ENCODE results near the gene ESRRB.

- TF ChIP-seq ZBTB21 (CRISPR knock-in tag; IDR thresholded peaks at IDR 0.05; ENCODE audit: borderline replicate concordance) (no peak), FOXK1 (CRISPR knock-in tag; IDR thresholded peaks at IDR 0.05) (no peak), NFYB (CRISPR knock-in tag; conservative IDR thresholded peaks at IDR 0.05; ENCODE audit: low read depth) (no peak), CTCF (IDR thresholded peaks at IDR 0.05) (no peak), NFE2L1 (CRISPR knock-in tag; IDR thresholded peaks at IDR 0.05) (no peak), STAT6 (CRISPR knock-in tag; conservative IDR thresholded peaks at IDR 0.05; ENCODE audit: low read depth) (no peak), NR2C2 (CRISPR knock-in tag; IDR thresholded peaks at IDR 0.05) (no peak), ATF2 (CRISPR knock-in tag; IDR thresholded peaks at IDR 0.05; ENCODE audit: borderline replicate concordance, low read depth) (no peak)
These were observed 27.0 kb upstream of the ESRRB start for GRCh38 chr14:76348898-76349297.

All from WTC11 (cell line).